Spinal cord (tissue), 10 donors: ENCODE measurements around the gene HAPSTR1. TPM values are rescaled to one million over a fixed set of nuclear protein-coding genes. Genes with fewer than 3 reads are reported as not detected.
"Not testable (repeated sequence)": the region's sequence is repeated elsewhere in the genome, so short reads cannot be mapped to it uniquely, and the experiment has no call there.

ENCODE experiments used
- DNase-seq, 6 donors: peaks; one replicate each; pipeline versions ENCODE4 v3.0.0 to v3.0.0-alpha.2; 2013 to 2015; ENCODE audit warnings: low spot score in 6 of 6, low read depth in 4 of 6
- H3K27ac ChIP-seq: one replicate; pipeline ENCODE4 v1.5.1; 2013; ENCODE audit warnings: low read depth, low read length, control low read depth
- H3K27me3 ChIP-seq: one replicate; pipeline ENCODE4 v1.6.1; 2013; ENCODE audit warnings: low read length; ENCODE audit not compliant: control insufficient read depth, insufficient read depth
- H3K36me3 ChIP-seq: one replicate; pipeline ENCODE4 v1.6.1; 2013; ENCODE audit warnings: low read length; ENCODE audit not compliant: control insufficient read depth, insufficient read depth
- H3K4me1 ChIP-seq: one replicate; pipeline ENCODE4 v1.6.1; 2013; ENCODE audit warnings: low read length; ENCODE audit not compliant: control insufficient read depth, insufficient read depth
- H3K4me3 ChIP-seq: one replicate; pipeline ENCODE4 v1.5.1; 2013; ENCODE audit warnings: low read depth, low read length, control low read depth
- H3K9me3 ChIP-seq: one replicate; pipeline ENCODE4 v1.6.1; 2013; ENCODE audit warnings: low read length; ENCODE audit not compliant: control insufficient read depth, insufficient read depth
- WGBS: methylation state at CpG from one replicate; pipeline ENCODE4 v1.1.5; 2013; ENCODE audit warnings: missing lambda C conversion rate; ENCODE audit not compliant: insufficient coverage; 5-methylcytosine and 5-hydroxymethylcytosine counted together
- polyA plus RNA-seq, 2 donors: library from polyadenylated mRNA; unstranded; fragments of 120-200 nt; gene quantifications; one replicate each; pipeline ENCODE4 v1.2.1, GENCODE V29; 2013; ENCODE audit not compliant: insufficient read length in 2 of 2
- total RNA-seq, 2 donors: library from RNA; depleted of rRNA in 1 of 2; stranded (reverse); fragments of 120-200 nt in 1 of 2; fragments of >200 nt in 1 of 2; gene quantifications; one replicate each; pipeline versions ENCODE4 v1.2.3 to v1.2.4, GENCODE V29; 2013 to 2014
- donor health status: healthy.

Gene HAPSTR1
- total and polyA plus RNA-seq, 4 donors = 43.9 to 87.0 (median 59.3) TPM

DNA sequence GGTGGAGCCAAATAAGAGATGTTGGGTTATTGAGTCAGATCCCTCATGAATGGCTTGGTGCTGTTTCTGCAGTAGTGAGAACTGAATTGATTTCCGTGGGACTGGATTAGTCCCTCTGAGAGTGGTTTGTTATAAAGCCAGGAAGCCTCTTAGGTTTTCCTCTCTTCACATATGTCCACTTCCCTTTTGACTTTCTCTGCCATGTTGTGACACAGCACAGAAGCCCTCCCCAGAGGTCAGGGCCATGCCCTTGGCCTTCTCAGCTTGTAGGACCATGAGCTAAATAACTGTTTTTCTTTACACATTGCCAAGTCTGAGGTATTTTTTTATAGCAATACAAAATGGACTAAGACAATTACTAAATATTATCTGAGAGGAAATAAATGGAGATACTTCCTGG, 10.3 kb upstream of the HAPSTR1 start:
- Histone ChIP-seq H3K27ac (no peak overlapping the region), H3K27me3 (no peaks in the 10 kb centered on the region), H3K36me3 (no peaks in the 10 kb centered on the region), H3K4me3 (no peak overlapping the region), H3K4me1 (no peaks in the 10 kb centered on the region), H3K9me3 (no peaks in the 10 kb centered on the region)
- no CpG with 5 or more reads among the region's 1 CpG for WGBS
- DNase-seq = no peak

DNA sequence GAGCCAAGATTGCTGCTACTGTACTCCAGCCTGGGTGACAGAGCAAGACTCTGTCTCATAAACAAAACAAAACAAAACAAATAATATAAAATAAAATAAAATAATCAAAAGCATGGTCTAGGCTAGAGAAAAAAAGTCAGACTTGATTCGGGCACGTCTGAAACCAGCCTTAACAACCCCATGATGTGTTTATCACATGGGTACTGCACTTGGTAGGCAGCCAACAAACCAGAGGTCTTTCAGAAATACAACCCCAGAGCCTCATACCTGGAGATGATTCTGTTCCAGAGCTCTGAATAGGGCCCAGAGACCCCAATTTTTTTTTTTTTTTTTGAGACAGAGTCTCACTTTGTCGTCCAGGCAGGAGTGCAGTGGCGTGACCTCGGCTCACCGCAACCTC, 9.6 kb upstream of the HAPSTR1 start:
- Histone ChIP-seq H3K36me3 (no peaks in the 10 kb centered on the region), H3K27me3 (no peaks in the 10 kb centered on the region), H3K4me1 (no peaks in the 10 kb centered on the region), H3K9me3 (no peaks in the 10 kb centered on the region), H3K27ac (no peak overlapping the region), H3K4me3 (no peak overlapping the region)
- 85% methylated on average over 5 of the region's 6 CpGs for WGBS
- no peak for DNase-seq

DNA sequence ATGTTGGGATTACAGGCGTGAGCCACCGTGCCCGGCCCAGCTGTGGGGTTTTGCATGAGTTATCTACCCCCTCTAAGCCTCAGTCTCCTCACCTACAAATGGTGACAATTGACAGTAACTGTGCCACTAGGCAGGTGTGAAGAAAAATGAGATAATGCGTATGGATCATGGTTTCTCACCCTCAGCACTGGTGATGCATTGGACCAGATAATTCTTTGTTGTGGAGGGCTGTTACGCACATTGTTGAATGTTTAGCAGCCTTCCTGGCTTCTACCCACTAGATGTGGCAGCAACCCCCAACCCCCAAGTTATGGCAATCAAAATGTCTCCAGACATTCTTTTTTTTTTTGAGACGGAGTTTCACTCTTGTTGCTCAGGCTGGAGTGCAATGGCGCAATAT, 9.0 kb upstream of the HAPSTR1 start:
- H3K27me3 ChIP-seq = no peaks in the 10 kb centered on the region
- no peaks in the 10 kb centered on the region for H3K9me3 ChIP-seq
- DNase-seq = no peak
- H3K4me1 ChIP-seq = no peaks in the 10 kb centered on the region
- H3K36me3 ChIP-seq = no peaks in the 10 kb centered on the region
- WGBS = 86% methylated on average over 4 of the region's 7 CpGs
- H3K4me3 ChIP-seq = no peak overlapping the region
- H3K27ac ChIP-seq = no peak overlapping the region

DNA sequence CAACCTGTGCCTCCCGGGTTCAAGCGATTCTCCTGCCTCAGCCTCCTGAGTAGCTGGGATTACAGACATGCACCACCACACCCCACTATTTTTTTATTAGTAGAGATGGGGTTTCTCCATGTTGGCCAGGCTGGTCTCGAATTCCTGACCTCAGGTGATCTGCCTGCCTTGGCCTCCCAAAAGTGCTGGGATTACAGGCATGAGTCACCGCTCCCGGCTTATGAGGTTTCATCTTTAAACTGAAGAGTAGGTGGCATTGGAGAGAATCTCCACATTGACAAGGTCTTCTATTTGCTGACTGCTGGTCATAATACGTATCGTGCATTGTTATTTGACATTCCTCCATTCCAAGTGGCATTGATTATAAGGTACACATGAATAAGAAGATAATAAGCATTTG, 3.7 kb upstream of the HAPSTR1 start:
- H3K9me3 ChIP-seq, H3K27me3 ChIP-seq: not testable (repeated sequence)

DNA sequence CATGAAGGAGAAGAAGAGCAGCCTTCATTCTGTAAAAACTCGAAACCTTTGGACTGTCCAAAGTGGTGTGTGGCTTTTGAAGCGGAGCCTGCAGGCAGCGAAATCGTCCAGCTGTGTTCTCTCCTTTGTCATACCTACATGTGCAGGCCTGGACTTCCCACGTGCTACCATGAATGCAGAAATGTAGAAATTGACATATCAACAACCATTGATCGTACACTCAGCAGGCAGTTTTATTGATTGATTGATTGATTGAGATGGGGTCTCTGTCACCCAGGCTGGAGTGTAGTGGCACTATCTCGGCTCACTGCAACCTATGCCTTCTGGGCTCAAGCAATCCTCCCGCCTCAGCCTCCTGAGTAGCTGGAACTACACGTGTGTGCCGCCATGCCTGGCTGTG, 2.6 kb upstream of the HAPSTR1 start:
- no peak overlapping the region for H3K27ac ChIP-seq
- H3K9me3 ChIP-seq = no peaks in the 10 kb centered on the region
- H3K4me3 ChIP-seq = no peak overlapping the region
- H3K36me3 ChIP-seq = peaks cover 3% of the 10 kb centered on the region
- WGBS = 89% methylated on average over 8 of the region's 10 CpGs
- H3K27me3 ChIP-seq = no peaks in the 10 kb centered on the region
- H3K4me1 ChIP-seq = peaks cover 16% of the 10 kb centered on the region
- DNase-seq = no peak

More for the DNA sequence above, 3.7 kb upstream of the HAPSTR1 start:
- WGBS = no CpG with 5 or more reads among the region's 7 CpGs
- peaks cover 11% of the 10 kb centered on the region for H3K4me1 ChIP-seq
- not testable (repeated sequence) for H3K4me3 ChIP-seq, H3K27ac ChIP-seq, DNase-seq, H3K36me3 ChIP-seq

DNA sequence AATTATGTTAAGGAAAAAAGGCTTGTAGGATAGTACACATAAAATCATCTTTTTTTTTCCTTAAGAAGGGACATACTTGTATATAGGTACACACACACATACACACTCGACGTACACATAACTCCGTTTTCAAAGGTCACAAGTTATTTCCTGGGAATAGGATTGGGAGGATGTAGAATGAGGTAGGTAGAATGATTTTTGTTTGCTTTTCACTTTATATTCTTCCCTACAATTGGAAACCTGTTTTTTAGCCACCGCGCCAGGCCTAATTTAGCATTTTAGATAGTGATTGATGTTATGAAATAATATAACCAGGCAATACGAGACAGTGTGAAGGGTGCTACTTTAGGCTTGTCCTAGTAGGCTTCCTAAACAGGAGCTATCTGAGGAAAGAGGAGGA, 1.8 kb upstream of the HAPSTR1 start:
- WGBS = 88% methylated on average over 1 of the region's 6 CpGs
- Histone ChIP-seq H3K9me3 (no peaks in the 10 kb centered on the region), H3K27me3 (no peaks in the 10 kb centered on the region), H3K27ac (no peak overlapping the region), H3K4me3 (no peak overlapping the region), H3K36me3 (peaks cover 3% of the 10 kb centered on the region), H3K4me1 (peaks cover 16% of the 10 kb centered on the region)
- no peak for DNase-seq

DNA sequence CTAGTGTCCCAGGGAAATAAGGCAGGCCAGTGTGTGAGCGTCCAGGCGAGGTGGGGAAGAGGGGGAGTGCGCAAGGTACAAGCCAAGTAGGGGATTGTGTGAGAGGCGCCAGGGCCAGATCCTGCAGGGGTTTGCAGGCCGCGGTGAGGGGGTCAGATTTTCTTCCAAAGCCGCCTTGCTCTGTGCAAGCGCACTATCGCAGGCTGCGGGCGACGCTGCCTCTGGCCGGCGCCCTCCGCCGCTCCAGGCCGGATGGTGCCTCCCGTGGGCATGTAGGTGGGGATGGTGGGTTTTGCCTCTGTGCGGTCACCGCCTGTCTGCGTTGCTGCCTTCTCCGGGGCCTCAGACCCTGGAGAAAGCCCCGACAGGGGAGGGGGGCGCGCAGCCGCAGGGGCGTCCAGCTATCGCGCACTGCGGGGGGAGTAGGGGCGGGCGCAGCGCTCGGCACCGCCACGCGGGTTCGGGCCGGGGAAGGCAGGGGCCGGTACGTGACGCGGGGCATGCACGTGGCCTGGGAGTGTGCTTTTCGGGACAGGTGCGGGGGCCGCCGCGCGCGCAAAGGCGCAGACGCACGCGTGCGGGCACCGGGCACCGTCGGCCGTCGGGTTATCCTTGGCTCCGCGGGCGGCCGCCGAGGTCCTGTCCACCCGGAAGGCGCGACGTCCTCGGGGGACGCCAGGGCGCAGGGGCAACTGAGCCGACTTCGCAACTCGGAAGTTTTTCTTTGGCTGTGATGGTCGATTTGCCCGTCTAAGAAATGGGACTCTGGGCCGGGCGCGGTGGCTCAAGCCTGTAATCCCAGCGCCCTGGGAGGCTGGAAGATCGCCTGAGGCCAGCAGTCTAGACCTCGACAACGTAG, 1.1 kb upstream of the HAPSTR1 start:
- peak overlapping the region; percentile 81 for H3K27ac ChIP-seq
- DNase-seq = peak in 3 of 6 donors; percentile 7 to 57 (median 44)
- H3K27me3 ChIP-seq = no peaks in the 10 kb centered on the region

DNA sequence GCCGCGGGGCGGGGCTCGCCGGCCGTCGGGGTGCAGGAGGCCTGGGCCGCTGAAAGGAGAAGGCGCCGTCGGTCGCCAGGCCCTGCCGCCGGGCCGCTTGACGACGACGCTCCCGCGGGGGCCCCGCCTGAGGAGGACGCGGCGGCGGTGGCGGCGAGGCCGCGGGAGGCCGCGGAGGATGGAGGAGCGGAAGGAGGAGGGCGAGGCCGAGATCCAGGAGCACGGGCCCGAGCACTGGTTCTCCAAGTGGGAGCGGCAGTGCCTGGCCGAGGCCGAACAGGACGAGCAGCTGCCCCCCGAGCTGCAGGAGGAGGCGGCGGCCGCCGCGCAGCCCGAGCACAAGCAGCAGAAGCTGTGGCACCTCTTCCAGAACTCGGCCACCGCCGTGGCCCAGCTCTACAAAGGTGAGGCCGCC, 430 bp downstream of the HAPSTR1 start:
- peaks cover 4% of the 10 kb centered on the region for H3K36me3 ChIP-seq
- WGBS = under 1% methylated on average over 51 of the region's 51 CpGs
- H3K9me3 ChIP-seq = no peaks in the 10 kb centered on the region
- H3K27ac ChIP-seq = peak overlapping the region; percentile 88
- no peaks in the 10 kb centered on the region for H3K27me3 ChIP-seq
- peak overlapping the region; percentile 77 for H3K4me3 ChIP-seq
- peak in 2 of 6 donors; percentile 20 to 67 for DNase-seq
- H3K4me1 ChIP-seq = peaks cover 16% of the 10 kb centered on the region

More for the DNA sequence above, 1.1 kb upstream of the HAPSTR1 start:
- WGBS = 2% methylated on average over 85 of the region's 85 CpGs
- H3K9me3 ChIP-seq = no peaks in the 10 kb centered on the region
- peaks cover 16% of the 10 kb centered on the region for H3K4me1 ChIP-seq
- H3K36me3 ChIP-seq = peaks cover 3% of the 10 kb centered on the region
- peak overlapping the region; percentile 71 for H3K4me3 ChIP-seq

DNA sequence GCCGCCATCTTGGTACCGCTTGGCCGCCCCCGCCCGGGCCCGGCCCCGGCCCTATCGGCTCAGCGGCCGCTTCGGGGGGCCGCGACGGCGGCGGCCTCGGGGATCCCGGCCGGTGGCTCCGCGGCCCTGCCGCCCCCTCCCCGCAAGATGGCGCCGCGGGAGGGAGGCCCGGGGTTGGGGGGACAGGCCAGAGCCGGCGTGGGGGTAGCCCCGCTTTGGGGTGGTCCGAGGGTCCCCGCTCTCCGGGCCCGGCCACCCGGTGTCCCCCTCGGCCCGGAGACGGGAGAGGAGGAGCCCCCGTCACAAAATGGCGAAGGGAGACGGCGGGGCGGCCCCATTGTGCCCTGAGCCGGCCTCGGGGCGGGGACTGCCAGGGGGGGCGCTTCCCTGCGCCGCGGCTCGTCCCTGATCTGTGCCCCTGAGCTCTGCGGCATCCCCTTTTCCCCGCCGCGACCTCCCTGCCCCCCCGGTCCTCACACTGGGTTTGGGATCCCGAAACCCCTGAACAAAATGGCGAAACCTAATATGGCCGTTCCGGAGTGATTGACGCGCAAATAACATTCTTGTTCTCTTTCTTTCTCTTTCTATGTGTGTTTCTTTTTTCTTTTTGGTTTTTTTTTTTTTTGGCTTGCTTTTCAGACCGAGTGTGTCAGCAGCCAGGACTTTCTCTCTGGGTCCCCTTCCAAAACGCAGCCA, 986 bp downstream of the HAPSTR1 start:
- H3K27ac ChIP-seq = peak overlapping the region; percentile 88
- under 1% methylated on average over 60 of the region's 64 CpGs for WGBS
- DNase-seq = peak in 4 of 6 donors; percentile 15 to 69 (median 46)
- no peaks in the 10 kb centered on the region for H3K27me3 ChIP-seq
- H3K4me3 ChIP-seq = peak overlapping the region; percentile 77
- H3K36me3 ChIP-seq = peaks cover 10% of the 10 kb centered on the region
- H3K9me3 ChIP-seq = no peaks in the 10 kb centered on the region
- peaks cover 20% of the 10 kb centered on the region for H3K4me1 ChIP-seq
